B cell (primary cell): ENCODE data around the gene ZNF148. TPM values are rescaled to one million over a fixed set of nuclear protein-coding genes. Genes with fewer than 3 reads are reported as not detected.

Experiments used
- ATAC-seq: fragments of 200-7000 bp; cut with Tn5 transposase; one replicate; pipeline ENCODE4 v1.10.0; 2021; ENCODE audit warnings: low read depth, mild to moderate bottlenecking, moderate number of reproducible peaks, moderate library complexity
- CTCF ChIA-PET: fragments of 350-600 bp; sonication (Branson Sonifier 250); formaldehyde crosslinking; loops from one replicate; lab custom pipeline; 2021; ENCODE audit warnings: antibody characterized with exemption, inconsistent platforms; lab: Charles Lee
- POLR2A ChIA-PET: fragments of 350-600 bp; sonication (Branson Sonifier 250); formaldehyde crosslinking; loops from one replicate; lab custom pipeline; 2021; ENCODE audit warnings: antibody characterized with exemption; lab: Charles Lee
- DNase-seq: peaks from one replicate; pipeline ENCODE4 v3.0.0; 2013
- H2AFZ ChIP-seq: 2 replicates; pipeline ENCODE4 v1.6.1; 2012; ENCODE audit warnings: mild to moderate bottlenecking, low read depth, low read length; ENCODE audit not compliant: insufficient read depth, poor library complexity, severe bottlenecking
- H3K27ac ChIP-seq, 2 donors: 1 replicate in 1 of 2; 2 replicates in 1 of 2; pipeline ENCODE4 v1.5.1; 2012 to 2013; ENCODE audit warnings: low read length in 2 of 2, mild to moderate bottlenecking in 2 of 2, moderate library complexity in 1 of 2
- H3K27me3 ChIP-seq, 4 experiments: fragments of 200-600 bp in 1 of 4; sonication (generic) in 1 of 4; replicated peaks in 1 of 4; 1 replicate in 2 of 4; 2 replicates in 2 of 4; pipeline versions ENCODE4 v1.6.1 to v1.7.0; 2013 to 2016; ENCODE audit warnings: low read length in 3 of 4, mild to moderate bottlenecking in 2 of 4, mixed read lengths in 1 of 4, moderate library complexity in 1 of 4; ENCODE audit not compliant: insufficient read depth in 4 of 4, control insufficient read depth in 3 of 4; ENCODE audit errors: control extremely low read depth in 1 of 4
- H3K36me3 ChIP-seq, 2 experiments: replicated peaks in 1 of 2; 1 replicate in 1 of 2; 2 replicates in 1 of 2; pipeline versions ENCODE4 v1.6.1 to v1.7.1; 2013; ENCODE audit warnings: low read length in 1 of 2; ENCODE audit not compliant: insufficient read depth in 2 of 2, control insufficient read depth in 1 of 2; ENCODE audit errors: control extremely low read depth in 1 of 2, extremely low read depth in 1 of 2
- H3K4me1 ChIP-seq, 2 donors: fragments of 200-600 bp in 1 of 2; sonication (generic) in 1 of 2; 1 replicate in 1 of 2; 2 replicates in 1 of 2; pipeline versions ENCODE4 v1.5.1 to v1.6.1; 2013 to 2017; ENCODE audit warnings: low read length in 2 of 2; ENCODE audit not compliant: control insufficient read depth in 2 of 2, insufficient read depth in 2 of 2
- H3K4me2 ChIP-seq: replicated peaks from 2 replicates; pipeline ENCODE3; 2012; ENCODE audit warnings: mild to moderate bottlenecking, low read depth, low read length; ENCODE audit not compliant: poor library complexity, severe bottlenecking
- H3K4me3 ChIP-seq, 5 experiments: fragments of 200-600 bp in 1 of 5; sonication (generic) in 1 of 5; 1 replicate in 3 of 5; 2 replicates in 2 of 5; pipeline versions ENCODE4 v1.5.1 to v1.7.0; 2011 to 2016; ENCODE audit warnings: low read length in 4 of 5, mild to moderate bottlenecking in 4 of 5, low read depth in 2 of 5, control low read depth in 1 of 5, moderate library complexity in 1 of 5; ENCODE audit not compliant: insufficient read depth in 1 of 5; ENCODE audit errors: control extremely low read depth in 1 of 5, extremely low read depth in 1 of 5
- H3K79me2 ChIP-seq: fragments of 200-600 bp; sonication (generic); one replicate; pipeline ENCODE4 v1.6.0; 2016; ENCODE audit warnings: low read length; ENCODE audit not compliant: control insufficient read depth, insufficient read depth
- H3K9ac ChIP-seq: fragments of 200-600 bp; sonication (generic); 2 replicates; pipeline ENCODE4 v1.6.1; 2017; ENCODE audit warnings: mild to moderate bottlenecking, low read length, moderate library complexity
- H3K9me3 ChIP-seq, 3 donors: one replicate each; pipeline versions ENCODE4 v1.6.1 to v1.7.1; 2013; ENCODE audit warnings: low read length in 2 of 3; ENCODE audit not compliant: control insufficient read depth in 2 of 3, insufficient read depth in 1 of 3; ENCODE audit errors: control extremely low read depth in 1 of 3
- H4K20me1 ChIP-seq: 2 replicates; pipeline ENCODE4 v1.6.0; 2012; ENCODE audit warnings: mild to moderate bottlenecking, low read length; ENCODE audit not compliant: insufficient read depth, control insufficient read depth, poor library complexity, severe bottlenecking
- H3K27ac Mint-ChIP-seq: one replicate; pipeline ENCODE4 v1.8.0; 2021; ENCODE audit warnings: mixed read lengths
- H3K27me3 Mint-ChIP-seq: one replicate; pipeline ENCODE4 v1.8.0; 2021; ENCODE audit warnings: mixed read lengths
- H3K4me1 Mint-ChIP-seq: one replicate; pipeline ENCODE4 v1.8.0; 2021; ENCODE audit warnings: mixed read lengths
- H3K4me3 Mint-ChIP-seq: one replicate; pipeline ENCODE4 v1.8.0; 2021; ENCODE audit warnings: mixed read lengths
- H3K9me3 Mint-ChIP-seq: one replicate; pipeline ENCODE4 v1.8.0; 2022; ENCODE audit warnings: mixed read lengths; ENCODE audit not compliant: insufficient read depth
- CTCF ChIP-seq: fragments of 200-600 bp; IDR thresholded peaks from one replicate; pipeline ENCODE4 v1.8.0; 2022; ENCODE audit warnings: antibody characterized with exemption, mild to moderate bottlenecking
- EZH2 ChIP-seq: IDR thresholded peaks from 2 replicates; pipeline ENCODE4 v1.6.1; 2012; ENCODE audit warnings: borderline replicate concordance, low read depth, mild to moderate bottlenecking, moderate library complexity, low read length; ENCODE audit not compliant: insufficient read depth, poor library complexity, severe bottlenecking
- WGBS: methylation state at CpG from one replicate; pipeline ENCODE4 v1.1.5; 2013; ENCODE audit warnings: missing lambda C conversion rate; ENCODE audit not compliant: insufficient coverage; 5-methylcytosine and 5-hydroxymethylcytosine counted together
- intact Hi-C: fragments of 100-400 bp; cut with micrococcal nuclease; formaldehyde crosslinking; loops from one replicate; pipeline ENCODE4 v1.10.0; 2022
- polyA plus RNA-seq: library from polyadenylated mRNA; depleted of rRNA; stranded (reverse); fragments of >200 nt; gene quantifications from 2 replicates; pipeline ENCODE4 v1.2.3, GENCODE V29; 2012
- total RNA-seq, 2 donors: library from RNA; stranded (reverse); fragments of 120-200 nt in 1 of 2; gene quantifications; 1 replicate in 1 of 2; 2 replicates in 1 of 2; pipeline versions ENCODE4 v1.2.3 to v1.2.4, GENCODE V29; 2013 to 2022

Gene ZNF148
- total and polyA plus RNA-seq, 2 donors (not counting 1 experiment from before 2014, with no cell fraction given), result 8.1 to 71.5 TPM

- Mint-ChIP-seq H3K4me1 (peaks cover 16% of the 10 kb centered on the region), H3K27ac (no peak overlapping the region), H3K27me3 (no peaks in the 10 kb centered on the region), H3K4me3 (no peak overlapping the region), H3K9me3 (no peaks in the 10 kb centered on the region)
- ChIA-PET CTCF (no interaction called here), POLR2A (no interaction called here)
- H3K27me3 ChIP-seq, result no peaks in the 10 kb centered on the region
- H3K36me3 ChIP-seq, result no peaks in the 10 kb centered on the region
- WGBS, result no CpG with 5 or more reads among the region's 3 CpGs
- TF ChIP-seq EZH2 (no peak), CTCF (no peak)
- peaks cover 0 to 2% (median 0%) of the 10 kb centered on the region in 3 donors for H3K9me3 ChIP-seq
- intact Hi-C loops, result no loop called here
- no peaks in the 10 kb centered on the region for H3K79me2 ChIP-seq
- no peak overlapping the region for H2AFZ ChIP-seq
- H3K9ac ChIP-seq, result no peak overlapping the region
- ATAC-seq, result no peak
- peaks cover 0 to 11% of the 10 kb centered on the region in 2 donors for H3K4me1 ChIP-seq
- H3K4me2 ChIP-seq, result no peak overlapping the region
- H3K4me3 ChIP-seq, result no peak overlapping the region
- no peak for DNase-seq
- H4K20me1 ChIP-seq, result no peaks in the 10 kb centered on the region
- H3K27ac ChIP-seq, result no peak overlapping the region
These were observed 184.3 kb downstream of the ZNF148 start for GRCh38 chr3:125190786-125191185.

GRCh38 chr3:125189378-125190165 lies 185.6 kb downstream of the ZNF148 start:
- Histone ChIP-seq H3K27ac (no peak overlapping the region), H3K4me2 (no peak overlapping the region), H3K79me2 (no peaks in the 10 kb centered on the region), H4K20me1 (no peaks in the 10 kb centered on the region), H3K9ac (no peak overlapping the region), H3K27me3 (no peaks in the 10 kb centered on the region), H3K36me3 (no peaks in the 10 kb centered on the region), H3K4me1 (peaks cover 0 to 11% of the 10 kb centered on the region in 2 donors), H2AFZ (no peak overlapping the region), H3K4me3 (no peak overlapping the region), H3K9me3 (peaks cover 0 to 2% (median 0%) of the 10 kb centered on the region in 3 donors)
- H3K27ac Mint-ChIP-seq, result no peak overlapping the region
- 100% methylated on average over 4 of the region's 7 CpGs for WGBS
- no peak for ATAC-seq
- DNase-seq, result no peak
- no peaks in the 10 kb centered on the region for H3K9me3 Mint-ChIP-seq
- no peak for TF ChIP-seq CTCF
- TF ChIP-seq EZH2, result no peak
- no peak overlapping the region for H3K4me3 Mint-ChIP-seq
- ChIA-PET POLR2A (no interaction called here), CTCF (interaction anchor here (0.9 kb wide), 1 partner anchor 67 kb away, joined by 3 read pairs; no protein-coding TSS in a partner anchor)
- H3K27me3 Mint-ChIP-seq, result no peaks in the 10 kb centered on the region
- peaks cover 16% of the 10 kb centered on the region for H3K4me1 Mint-ChIP-seq
- intact Hi-C loops, result no loop called here
